ENCODE measurements around the gene DYNLT4. TPM values are rescaled to one million over a fixed set of nuclear protein-coding genes. Genes with fewer than 3 reads are reported as not detected.

The DYNLT4 gene
- total RNA-seq, 1 experiment from 2014 or later = 0.31 TPM

DNA sequence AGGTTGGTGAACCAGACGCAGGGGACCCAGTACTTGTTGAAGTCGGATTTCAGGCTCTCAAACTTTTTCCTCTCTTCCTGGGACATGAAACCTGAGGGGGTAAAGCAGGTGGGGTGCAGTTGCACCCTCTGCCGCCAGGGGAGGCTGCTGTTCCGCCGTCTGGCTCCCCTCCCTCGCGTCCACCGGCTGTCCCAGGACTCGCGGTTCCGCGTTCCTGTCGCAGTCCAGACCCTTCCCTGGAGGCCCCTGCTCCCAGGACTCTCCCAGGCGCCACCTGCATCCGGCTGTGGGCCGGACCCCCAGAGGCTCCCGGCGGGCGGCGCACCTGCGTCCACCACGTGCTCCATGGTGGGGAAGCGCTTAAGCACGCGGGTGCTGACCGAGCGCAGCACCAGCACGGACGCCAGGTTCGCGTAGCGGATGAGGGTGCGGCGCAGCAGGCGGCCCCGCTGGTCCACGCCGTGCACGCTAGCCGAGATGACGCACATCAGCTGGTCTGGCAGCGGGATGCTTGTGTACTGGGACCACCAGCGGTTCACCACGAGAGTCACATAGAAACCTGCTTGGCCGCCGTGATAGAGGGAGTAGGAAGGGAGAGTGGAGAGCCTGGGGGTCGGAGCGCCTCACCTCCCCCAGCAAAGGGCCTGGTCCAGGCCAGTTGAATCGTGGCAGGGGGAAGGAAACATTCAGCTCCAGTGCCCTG lies 20.9 kb downstream of the DYNLT4 start (continued):
- TF ChIP-seq, protein P1, sequence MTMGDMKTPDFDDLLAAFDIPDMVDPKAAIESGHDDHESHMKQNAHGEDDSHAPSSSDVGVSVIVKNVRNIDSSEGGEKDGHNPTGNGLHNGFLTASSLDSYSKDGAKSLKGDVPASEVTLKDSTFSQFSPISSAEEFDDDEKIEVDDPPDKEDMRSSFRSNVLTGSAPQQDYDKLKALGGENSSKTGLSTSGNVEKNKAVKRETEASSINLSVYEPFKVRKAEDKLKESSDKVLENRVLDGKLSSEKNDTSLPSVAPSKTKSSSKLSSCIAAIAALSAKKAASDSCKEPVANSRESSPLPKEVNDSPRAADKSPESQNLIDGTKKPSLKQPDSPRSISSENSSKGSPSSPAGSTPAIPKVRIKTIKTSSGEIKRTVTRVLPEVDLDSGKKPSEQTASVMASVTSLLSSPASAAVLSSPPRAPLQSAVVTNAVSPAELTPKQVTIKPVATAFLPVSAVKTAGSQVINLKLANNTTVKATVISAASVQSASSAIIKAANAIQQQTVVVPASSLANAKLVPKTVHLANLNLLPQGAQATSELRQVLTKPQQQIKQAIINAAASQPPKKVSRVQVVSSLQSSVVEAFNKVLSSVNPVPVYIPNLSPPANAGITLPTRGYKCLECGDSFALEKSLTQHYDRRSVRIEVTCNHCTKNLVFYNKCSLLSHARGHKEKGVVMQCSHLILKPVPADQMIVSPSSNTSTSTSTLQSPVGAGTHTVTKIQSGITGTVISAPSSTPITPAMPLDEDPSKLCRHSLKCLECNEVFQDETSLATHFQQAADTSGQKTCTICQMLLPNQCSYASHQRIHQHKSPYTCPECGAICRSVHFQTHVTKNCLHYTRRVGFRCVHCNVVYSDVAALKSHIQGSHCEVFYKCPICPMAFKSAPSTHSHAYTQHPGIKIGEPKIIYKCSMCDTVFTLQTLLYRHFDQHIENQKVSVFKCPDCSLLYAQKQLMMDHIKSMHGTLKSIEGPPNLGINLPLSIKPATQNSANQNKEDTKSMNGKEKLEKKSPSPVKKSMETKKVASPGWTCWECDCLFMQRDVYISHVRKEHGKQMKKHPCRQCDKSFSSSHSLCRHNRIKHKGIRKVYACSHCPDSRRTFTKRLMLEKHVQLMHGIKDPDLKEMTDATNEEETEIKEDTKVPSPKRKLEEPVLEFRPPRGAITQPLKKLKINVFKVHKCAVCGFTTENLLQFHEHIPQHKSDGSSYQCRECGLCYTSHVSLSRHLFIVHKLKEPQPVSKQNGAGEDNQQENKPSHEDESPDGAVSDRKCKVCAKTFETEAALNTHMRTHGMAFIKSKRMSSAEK (CRISPR knock-in tag; IDR thresholded peaks at IDR 0.05; ENCODE audit: borderline replicate concordance) = no peak
- no peak for TF ChIP-seq TEAD4 (CRISPR knock-in tag; IDR thresholded peaks at IDR 0.05)
- TF ChIP-seq, protein P2, sequence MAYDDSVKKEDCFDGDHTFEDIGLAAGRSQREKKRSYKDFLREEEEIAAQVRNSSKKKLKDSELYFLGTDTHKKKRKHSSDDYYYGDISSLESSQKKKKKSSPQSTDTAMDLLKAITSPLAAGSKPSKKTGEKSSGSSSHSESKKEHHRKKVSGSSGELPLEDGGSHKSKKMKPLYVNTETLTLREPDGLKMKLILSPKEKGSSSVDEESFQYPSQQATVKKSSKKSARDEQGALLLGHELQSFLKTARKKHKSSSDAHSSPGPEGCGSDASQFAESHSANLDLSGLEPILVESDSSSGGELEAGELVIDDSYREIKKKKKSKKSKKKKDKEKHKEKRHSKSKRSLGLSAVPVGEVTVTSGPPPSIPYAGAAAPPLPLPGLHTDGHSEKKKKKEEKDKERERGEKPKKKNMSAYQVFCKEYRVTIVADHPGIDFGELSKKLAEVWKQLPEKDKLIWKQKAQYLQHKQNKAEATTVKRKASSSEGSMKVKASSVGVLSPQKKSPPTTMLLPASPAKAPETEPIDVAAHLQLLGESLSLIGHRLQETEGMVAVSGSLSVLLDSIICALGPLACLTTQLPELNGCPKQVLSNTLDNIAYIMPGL (CRISPR knock-in tag; IDR thresholded peaks at IDR 0.05) = peak; percentile 97
- peak; percentile 18; the same call in 1 of the 2 replicates for TF ChIP-seq MYBL2 (CRISPR knock-in tag; IDR thresholded peaks at IDR 0.05)
- no peak for TF ChIP-seq EMX1 (CRISPR knock-in tag; IDR thresholded peaks at IDR 0.05)
- TF ChIP-seq FOXJ3 (CRISPR knock-in tag; IDR thresholded peaks at IDR 0.05; ENCODE audit: borderline replicate concordance) = no peak
- TF ChIP-seq FOXP4 (CRISPR knock-in tag; IDR thresholded peaks at IDR 0.05) = peak; percentile 77; the same call in 1 of the 2 replicates
- no peak for TF ChIP-seq SOX15 (CRISPR knock-in tag; IDR thresholded peaks at IDR 0.05)
- TF ChIP-seq MAX (CRISPR knock-in tag; IDR thresholded peaks at IDR 0.05) = peak; percentile 97
- no peak for TF ChIP-seq SMAD4 (CRISPR knock-in tag; IDR thresholded peaks at IDR 0.05)
- no peak; the same call in 1 of the 2 replicates for TF ChIP-seq NFYB (CRISPR knock-in tag; conservative IDR thresholded peaks at IDR 0.05; ENCODE audit: low read depth)
- TF ChIP-seq, protein P3, sequence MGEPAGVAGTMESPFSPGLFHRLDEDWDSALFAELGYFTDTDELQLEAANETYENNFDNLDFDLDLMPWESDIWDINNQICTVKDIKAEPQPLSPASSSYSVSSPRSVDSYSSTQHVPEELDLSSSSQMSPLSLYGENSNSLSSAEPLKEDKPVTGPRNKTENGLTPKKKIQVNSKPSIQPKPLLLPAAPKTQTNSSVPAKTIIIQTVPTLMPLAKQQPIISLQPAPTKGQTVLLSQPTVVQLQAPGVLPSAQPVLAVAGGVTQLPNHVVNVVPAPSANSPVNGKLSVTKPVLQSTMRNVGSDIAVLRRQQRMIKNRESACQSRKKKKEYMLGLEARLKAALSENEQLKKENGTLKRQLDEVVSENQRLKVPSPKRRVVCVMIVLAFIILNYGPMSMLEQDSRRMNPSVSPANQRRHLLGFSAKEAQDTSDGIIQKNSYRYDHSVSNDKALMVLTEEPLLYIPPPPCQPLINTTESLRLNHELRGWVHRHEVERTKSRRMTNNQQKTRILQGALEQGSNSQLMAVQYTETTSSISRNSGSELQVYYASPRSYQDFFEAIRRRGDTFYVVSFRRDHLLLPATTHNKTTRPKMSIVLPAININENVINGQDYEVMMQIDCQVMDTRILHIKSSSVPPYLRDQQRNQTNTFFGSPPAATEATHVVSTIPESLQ (CRISPR knock-in tag; IDR thresholded peaks at IDR 0.05) = no peak
- TF ChIP-seq ZNF263 (CRISPR knock-in tag; IDR thresholded peaks at IDR 0.05; ENCODE audit: low read depth) = no peak
- no peak for TF ChIP-seq GABPB1 (CRISPR knock-in tag; IDR thresholded peaks at IDR 0.05)
- 0 out of 2 replicates have a peak, but pooled peaks have one; percentile 30 for TF ChIP-seq ZNF281 (CRISPR knock-in tag; IDR thresholded peaks at IDR 0.05)
- 0 out of 2 replicates have a peak, but pooled peaks have one; percentile 24 for TF ChIP-seq ZNF121 (CRISPR knock-in tag; IDR thresholded peaks at IDR 0.05)
- no peak for TF ChIP-seq ZNF671 (CRISPR knock-in tag; IDR thresholded peaks at IDR 0.05)
- TF ChIP-seq GRHL2 (CRISPR knock-in tag; IDR thresholded peaks at IDR 0.05; ENCODE audit: insufficient replicate concordance, severe bottlenecking) = no peak
- no peak for TF ChIP-seq RORB (CRISPR knock-in tag; IDR thresholded peaks at IDR 0.05)
- no peak for TF ChIP-seq PRRX2 (CRISPR knock-in tag; IDR thresholded peaks at IDR 0.05)
- peak; percentile 88 for TF ChIP-seq SMAD3 (CRISPR knock-in tag; IDR thresholded peaks at IDR 0.05; ENCODE audit: borderline replicate concordance)
- TF ChIP-seq, protein P4, sequence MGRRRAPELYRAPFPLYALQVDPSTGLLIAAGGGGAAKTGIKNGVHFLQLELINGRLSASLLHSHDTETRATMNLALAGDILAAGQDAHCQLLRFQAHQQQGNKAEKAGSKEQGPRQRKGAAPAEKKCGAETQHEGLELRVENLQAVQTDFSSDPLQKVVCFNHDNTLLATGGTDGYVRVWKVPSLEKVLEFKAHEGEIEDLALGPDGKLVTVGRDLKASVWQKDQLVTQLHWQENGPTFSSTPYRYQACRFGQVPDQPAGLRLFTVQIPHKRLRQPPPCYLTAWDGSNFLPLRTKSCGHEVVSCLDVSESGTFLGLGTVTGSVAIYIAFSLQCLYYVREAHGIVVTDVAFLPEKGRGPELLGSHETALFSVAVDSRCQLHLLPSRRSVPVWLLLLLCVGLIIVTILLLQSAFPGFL (CRISPR knock-in tag; IDR thresholded peaks at IDR 0.05; ENCODE audit: borderline replicate concordance) = no peak
- TF ChIP-seq ATF1 (CRISPR knock-in tag; IDR thresholded peaks at IDR 0.05) = no peak
- no peak for TF ChIP-seq MLX (CRISPR knock-in tag; IDR thresholded peaks at IDR 0.05)

Data from WTC11 (cell line).